MV-4-11 (cell line): ENCODE measurements around the gene BBS12.
"Not testable (repeated sequence)": the region's sequence is repeated elsewhere in the genome, so short reads cannot be mapped to it uniquely, and the experiment has no call there.

Experiments used
- DNase-seq: peaks from one replicate; lab custom pipeline; 2025; lab: John Stamatoyannopoulos, UW

BBS12 gene

DNA sequence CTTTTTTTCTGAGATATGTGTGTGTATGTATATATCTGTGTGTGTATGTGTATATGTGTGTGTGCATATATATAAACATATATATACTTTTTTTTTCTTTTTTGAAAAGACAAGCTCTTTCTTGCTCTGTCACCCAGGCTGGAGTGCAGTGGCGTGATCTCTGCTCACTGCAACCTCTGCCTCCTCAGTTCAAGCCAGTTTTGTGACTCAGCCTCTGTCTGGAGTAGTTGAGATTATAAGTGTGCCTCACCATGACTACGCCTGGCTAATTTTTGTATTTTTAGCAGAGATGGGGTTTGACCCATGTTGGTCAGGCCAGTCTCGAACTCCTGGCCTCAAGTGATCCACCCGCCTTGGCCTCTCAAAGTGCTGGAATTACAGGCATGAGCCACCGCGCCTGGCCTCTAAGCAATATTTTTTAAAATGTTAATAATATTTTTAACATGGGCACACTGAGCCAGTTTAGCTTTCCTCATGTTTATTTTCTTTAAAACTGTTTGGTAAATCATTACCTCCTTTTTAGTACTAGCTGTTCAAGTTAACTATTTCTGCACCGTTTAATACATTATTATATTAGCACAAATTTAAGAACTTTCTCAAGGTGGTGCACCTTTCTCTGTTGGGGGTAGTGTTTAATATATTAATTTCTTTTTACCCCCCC, 33.3 kb downstream of the BBS12 start:
- DNase-seq, result peak; percentile 35

DNA sequence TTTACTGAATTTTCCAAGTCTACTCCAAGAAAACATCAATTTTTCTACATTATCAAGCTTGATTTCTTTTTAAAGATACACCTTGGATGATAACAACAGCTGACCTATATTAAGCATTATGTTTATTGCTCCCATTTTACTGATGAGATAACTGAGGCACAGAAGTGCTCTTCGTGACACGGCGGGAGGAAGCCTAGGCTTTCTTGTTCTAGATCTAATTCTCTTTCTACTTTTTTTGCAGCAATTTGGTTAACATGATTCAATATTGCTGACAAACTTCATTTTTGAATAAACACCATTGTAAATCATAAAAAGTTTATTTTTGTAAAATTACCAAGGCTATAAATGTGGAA, 33.8 kb downstream of the BBS12 start:
- DNase-seq, result no peak

DNA sequence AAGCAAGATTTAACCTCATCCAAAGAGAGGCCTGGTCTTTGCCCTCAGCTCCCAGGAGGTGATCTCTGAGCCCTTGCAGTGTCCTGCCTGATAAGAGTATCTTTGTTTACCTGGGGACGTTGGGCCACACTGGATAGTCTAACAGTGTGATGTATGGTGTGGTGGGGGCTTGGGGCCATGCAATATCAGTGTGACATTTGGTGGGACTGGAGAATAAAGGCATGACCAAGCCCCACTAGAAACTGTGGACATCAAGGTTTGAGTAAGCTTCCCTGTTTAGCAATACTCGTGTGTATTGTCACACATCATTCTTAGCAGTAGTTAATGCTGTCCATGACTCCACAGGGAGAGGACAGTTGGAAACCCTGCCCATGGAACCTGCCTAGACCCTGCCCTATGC, 34.4 kb downstream of the BBS12 start:
- no peak for DNase-seq

DNA sequence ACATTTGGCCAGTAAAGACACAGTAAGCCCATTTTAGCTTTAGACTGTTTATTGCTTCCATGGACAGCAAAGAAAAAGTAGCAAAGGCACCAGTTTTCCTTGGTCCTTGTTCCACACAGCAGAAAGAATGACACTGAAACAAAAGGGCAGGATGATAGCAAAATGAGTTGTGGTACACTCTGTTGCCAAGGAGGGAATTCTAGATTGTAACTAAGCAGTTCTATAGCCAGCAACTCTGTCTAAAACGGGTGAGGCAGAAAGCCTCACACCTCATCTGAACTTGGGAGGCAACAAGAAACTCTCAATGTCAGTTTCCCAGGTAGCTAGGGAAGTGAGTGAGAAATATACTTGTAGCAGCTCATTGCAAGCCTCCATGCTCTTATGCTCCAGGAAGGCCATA, 39.2 kb downstream of the BBS12 start:
- DNase-seq, result no peak

DNA sequence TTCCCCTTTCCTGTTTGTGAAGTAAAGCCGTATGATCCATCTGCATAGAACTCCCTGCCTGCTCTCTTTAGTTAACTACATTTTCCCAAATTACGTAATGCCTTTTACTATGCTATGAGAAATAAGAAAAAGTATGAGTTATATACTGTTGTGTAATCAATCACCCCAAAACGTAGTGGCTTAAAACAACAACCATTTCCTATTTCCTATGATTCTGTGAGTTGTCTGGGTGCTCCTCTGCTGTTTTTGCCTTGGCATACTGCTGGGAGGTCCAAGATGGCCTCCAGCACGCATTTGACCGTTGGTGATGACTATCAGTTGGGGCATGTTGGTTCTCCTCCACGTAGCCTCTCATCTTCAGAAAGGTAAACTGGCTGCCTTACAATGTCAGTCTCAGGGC, 39.8 kb downstream of the BBS12 start:
- no peak for DNase-seq

DNA sequence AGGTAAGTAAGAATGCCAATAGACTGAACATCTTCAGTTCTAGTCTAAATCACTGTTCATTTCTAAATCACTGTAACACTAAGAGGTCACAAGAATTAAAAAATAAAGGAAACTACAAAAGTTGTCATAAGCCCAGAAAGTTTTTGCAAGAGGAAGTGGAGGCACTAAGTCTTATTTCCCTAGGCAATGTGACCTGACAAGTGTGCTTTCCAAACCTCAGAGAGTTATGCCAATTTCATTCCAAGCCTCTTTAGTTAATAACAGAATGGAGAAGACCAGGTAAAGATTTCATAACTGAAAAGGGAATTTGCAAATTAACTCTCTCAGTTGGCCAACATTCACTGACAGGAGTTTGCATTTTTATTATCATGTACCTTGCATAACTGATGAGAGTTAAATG, 40.5 kb downstream of the BBS12 start:
- DNase-seq, result no peak

DNA sequence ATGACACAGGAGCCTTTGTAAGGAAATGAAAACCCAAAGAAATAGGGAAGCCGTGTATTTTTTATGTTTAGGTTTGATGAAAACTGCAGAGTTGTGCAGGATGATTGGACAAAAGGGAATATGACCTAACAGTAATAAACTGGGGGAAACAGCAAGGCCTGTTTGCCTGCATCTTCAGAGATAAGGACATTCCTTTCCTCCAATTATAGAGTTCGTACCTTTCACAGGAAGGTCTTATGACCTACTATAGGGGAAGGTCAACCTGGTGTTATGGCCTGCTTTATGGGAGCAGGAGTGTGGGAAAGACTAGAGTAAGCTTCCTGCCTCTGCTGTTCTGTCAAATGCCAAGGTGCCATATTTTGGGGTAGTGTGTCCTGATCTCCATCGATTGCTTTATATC, 42.5 kb downstream of the BBS12 start:
- DNase-seq, result no peak

DNA sequence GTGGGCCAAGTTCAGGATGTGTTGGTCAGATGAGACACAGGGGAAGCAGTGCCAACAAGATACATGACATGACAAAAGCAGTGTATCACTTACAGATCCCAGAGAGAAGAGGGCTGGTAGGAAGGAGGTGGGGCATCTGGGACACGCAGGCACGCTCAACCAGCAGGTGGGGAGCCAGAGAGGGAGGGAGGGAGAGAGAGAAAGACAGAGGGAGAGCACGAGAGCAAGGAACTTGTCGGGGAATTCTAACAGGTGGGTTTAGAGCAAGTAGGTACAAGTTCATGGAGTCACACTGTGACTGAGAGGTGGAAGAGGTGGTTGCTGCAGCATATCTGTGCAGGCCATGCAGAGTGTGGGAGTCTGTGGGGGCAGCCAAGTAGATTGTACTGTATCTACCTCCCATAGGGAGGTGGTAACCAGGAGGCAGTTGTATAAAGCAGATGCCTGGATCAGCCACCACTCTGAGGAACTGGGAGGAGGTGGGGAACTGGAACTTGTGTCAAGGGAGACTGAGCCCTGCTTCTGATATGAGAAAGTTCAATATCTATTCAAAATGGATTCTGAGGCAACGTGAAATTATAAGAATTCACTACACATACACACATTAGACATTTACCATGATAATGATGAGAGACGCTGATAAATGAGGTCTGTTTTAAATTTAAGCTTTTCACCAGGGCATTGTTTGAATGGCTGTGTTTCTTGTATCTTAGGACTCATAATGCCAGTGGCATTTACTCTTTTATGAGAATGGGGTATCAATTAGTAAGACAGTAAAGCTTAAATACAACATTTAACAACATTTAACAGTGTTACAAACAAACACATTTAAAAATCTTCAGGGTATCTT, 43.7 kb downstream of the BBS12 start:
- DNase-seq, result no peak

DNA sequence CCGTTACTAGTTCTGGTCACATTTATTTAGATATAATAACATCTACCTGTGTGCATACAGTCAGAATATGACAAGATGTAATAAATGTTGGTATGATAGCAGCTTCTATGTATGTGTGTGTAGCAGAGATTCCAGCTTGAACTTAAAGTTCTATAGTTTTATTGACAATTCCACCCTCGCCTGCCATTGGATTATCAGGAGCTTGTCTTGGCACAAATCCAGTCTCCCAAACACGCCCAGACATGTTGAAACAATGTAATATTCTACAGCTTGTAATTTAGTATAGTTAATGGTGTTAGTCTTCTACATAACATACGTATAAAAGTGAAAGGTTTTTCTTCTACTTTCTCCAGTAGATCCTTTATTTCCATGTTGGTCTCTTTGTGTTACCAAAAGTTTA, 44.4 kb downstream of the BBS12 start:
- DNase-seq, result no peak

DNA sequence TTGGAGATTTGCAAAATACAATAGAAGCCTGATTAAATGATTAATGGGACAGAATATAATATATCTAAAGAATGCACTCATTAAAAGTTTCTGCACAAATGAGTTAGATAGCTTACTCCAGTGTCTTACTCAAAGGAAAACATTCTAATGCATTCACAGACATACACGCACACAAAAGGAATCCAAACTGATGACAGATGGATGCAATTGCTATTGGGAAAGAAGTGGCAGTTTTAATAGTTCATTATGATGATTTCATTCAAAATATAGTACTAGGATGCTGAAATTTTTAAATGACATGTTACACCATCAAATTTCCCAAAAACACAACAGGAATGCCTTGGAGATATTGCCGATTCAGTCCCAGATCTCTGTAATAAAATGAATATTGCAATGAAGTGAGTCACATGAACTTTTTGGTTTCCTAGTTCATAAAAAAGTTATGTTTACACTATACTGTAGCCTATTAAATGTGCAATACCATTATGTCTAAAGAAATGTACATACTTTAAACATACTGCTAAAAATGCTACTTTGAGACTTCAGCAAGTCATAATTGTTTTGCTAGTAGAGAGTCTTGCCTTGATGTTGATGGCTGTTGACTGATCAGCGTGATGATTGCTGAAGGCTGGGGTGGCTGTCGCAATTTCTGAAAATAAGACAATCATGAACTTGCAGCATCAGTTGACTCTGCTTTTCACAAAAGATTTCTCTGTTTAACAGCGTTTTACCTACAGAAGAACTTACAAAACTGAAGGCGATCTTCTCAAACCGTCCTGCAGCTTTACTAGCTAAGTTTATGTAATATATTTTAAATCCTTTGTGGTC, 45.6 kb downstream of the BBS12 start:
- no peak for DNase-seq

DNA sequence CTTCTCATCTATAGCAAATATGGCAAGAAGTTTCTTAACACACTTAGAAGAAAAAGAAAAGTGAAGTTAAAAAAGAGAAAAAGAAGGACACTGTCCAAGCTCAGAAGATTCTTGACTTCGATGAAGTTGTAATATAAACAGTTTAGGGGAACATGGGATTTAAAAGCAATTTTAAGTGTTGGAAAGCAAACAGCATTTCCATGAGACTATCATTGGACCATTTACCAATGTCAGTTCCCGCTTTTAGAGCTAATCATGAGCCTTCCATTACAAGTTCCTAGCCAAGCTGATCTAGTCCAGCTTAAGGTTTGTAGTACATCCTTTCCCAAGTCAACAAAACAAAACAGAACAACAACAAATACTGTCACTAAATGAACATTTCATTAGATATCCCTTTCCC, 49.0 kb downstream of the BBS12 start:
- DNase-seq, result no peak

DNA sequence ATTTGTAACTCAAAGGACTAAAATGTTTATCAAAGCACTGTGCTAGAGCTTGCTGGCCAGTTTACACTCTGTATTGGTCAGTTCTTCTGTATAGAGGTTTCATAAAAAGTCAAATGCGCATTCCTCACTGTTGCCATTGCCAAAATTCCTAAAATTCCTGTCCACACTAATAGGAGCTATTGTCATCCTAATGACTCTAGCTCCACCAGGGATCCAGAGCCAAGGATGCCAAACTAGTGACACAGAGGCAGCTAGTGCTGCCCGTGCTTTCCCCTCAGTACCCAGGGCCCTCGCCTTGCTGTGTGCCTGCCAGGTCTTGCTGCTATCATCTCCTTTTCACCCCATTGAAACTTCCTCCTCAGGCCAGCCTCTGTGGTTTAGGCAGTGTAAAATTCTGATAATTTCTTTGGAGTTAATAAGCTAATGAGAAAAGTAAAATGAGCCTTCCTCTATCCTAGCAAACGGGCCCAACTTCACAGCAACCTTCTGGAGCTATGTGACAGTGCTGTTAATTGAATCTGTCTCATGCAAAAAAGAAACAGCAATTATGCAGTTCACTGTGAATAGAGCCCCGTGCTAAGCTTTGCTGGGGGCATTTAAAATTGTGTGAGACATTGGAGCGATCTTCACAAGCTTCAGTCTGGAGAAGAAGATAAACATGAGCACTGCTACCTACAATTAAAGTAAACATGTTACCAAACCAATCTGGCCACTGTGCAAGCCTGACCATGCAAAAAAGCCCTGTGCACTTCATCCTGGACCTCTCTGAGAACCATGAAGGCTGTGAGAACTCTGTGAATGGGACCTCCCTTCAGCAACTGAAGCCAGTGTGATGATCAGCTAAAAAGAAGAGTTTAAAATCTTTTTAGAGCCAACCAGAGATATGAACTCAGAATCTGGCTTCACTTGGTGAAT, 51.1 kb downstream of the BBS12 start:
- no peak for DNase-seq

DNA sequence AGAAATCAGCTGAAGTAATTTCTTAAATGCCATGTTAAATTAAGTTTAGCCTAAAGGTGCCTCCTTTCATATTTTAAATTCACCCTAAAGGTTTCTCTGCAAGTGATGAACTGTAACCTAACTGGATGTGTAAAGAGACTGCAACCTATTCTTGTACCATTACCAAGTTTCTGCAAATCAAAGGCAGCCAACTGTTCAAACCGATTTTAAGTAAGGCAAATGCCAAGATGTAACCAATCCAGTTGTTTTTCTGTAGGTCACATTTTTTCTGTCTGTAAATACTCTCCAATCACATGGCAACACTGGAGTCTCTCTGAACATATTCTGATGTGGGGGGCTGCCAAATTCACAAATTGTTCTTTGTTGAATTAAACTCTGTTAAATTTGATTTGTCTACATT, 51.8 kb downstream of the BBS12 start:
- DNase-seq, result no peak

DNA sequence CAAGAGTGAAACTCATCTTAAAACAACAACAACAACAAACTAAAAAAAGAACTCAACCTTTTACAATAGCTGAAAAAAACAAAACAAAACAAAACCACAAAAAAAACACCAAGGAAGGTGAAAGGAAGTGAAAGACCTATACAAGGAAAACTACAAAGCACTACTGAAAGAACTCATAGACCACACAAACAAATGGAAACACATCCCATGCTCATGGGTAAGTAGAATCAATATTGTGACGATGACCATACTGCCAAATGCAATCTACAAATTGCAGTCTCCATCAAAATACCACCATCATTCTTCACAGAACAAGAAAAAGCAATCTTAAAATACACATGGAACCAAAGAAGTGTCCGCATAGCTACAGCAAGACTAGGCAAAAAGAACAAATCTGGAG, 52.6 kb downstream of the BBS12 start:
- no peak for DNase-seq

DNA sequence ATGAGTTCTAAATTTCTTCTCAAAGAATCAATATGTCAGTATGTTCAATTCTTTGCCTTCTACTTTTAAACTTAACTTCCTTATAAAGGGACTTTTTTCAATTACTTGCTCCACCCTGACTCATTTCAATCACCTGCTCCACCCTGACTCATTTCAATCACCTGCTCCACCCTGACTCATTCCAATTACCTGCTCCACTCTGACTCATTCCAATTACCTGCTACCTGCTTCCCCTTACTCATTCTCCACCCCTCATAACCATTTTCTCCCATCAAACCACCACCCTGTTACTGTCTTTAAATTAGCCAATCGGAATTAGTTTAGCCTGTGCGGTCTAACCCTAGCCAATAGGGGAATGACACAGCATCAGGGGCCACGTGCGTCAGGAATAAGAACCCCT, 53.8 kb downstream of the BBS12 start:
- not testable (repeated sequence) for DNase-seq

DNA sequence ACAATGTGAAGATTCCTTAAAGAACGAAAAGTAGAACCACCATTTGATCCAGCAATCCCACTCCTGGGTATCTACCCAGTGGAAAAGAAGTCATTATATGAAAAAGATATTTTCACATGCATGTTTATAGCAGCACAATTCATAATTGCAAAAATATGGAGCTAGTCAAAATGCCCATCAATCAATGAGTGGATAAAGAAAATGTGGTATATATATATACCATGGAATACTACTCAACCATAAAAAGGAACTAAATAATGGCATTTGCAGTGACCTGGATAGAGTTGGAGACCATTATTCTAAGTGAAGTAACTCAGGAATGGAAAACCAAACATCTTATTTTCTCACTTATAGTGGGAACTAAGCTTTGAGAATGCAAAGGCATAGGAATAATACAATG, 54.4 kb downstream of the BBS12 start:
- not testable (repeated sequence) for DNase-seq

DNA sequence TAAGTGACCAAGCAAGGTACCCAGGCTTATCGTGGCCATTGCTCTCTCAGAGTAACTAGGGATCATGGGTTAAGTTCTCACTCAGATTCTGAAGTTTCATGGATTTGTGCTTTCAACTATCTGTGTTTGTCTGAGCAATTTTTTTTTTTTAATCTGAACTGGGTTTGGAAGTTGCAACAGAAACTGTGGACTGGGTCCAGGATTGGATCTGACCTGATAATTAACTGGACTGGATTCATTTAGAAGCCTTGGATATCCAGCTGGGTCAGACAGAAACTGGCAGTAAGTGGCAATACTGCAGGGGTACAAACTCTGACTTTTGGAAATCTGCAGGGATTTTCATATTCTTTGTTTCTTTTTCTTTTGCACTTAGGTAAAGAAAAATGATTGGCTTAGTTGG, 55.4 kb downstream of the BBS12 start:
- no peak for DNase-seq

DNA sequence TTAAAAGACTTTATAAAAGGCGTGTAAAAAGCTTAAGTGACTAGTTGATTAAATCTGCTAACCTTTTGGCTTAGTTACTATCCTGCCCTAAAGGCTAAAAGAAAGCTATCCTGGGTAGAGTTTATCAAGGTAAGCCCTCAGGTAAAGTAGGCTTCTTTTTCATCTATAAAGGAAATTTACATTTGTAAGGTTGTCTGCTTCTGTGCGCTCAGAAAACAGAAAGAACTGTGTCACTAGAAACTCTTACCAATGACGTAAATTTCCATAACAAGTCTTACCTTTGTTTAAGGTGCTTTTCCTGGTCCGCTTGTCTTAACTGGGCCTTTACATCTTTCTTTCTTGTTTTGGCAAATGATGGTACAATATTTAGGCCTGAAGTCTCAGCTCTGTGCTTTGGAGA, 56.4 kb downstream of the BBS12 start:
- DNase-seq, result no peak

DNA sequence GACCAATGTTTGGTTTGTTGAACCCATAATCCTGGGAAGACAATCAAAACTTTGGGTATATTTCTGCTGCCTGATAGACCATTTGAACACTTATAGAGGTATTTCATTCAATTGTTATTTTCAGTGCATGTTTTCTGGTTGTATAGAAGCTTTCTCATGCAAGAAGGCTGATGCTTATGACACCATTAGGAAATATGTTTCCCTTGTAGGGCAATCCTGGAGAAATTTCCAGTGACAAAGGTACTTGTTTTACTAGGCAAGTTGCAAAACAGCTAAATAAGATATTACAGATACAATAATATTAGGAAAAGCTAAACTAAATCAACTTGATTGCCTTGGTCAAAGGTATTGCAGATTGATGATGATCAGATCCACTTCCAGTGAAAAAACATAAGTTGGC, 61.3 kb downstream of the BBS12 start:
- DNase-seq, result no peak
